Fibroblast of the aortic adventitia (primary cell): Measurements from ENCODE around the gene TIMM50. TPM values are rescaled to one million over a fixed set of nuclear protein-coding genes. Genes with fewer than 3 reads are reported as not detected.

Experiments
- DNase-seq: peaks from one replicate; pipeline ENCODE4 v3.0.0-alpha.2; 2010; ENCODE audit warnings: low read depth
- H3K4me3 ChIP-seq: 2 replicates; pipeline ENCODE4 v1.5.1; 2011; ENCODE audit warnings: low read depth, mild to moderate bottlenecking, control low read depth, low read length, moderate library complexity
- CTCF ChIP-seq: IDR thresholded peaks from 2 replicates; pipeline ENCODE4 v1.5.1; 2011; ENCODE audit warnings: mild to moderate bottlenecking, low read length, control low read depth, inconsistent platforms; ENCODE audit not compliant: insufficient read depth
- total RNA-seq: library from RNA; depleted of rRNA; stranded (reverse); fragments of >200 nt; gene quantifications from 2 replicates; pipeline ENCODE4 v1.2.3, GENCODE V29; 2012; ENCODE audit warnings: low replicate concordance

TIMM50 gene
- total RNA-seq, 1 donor: 49.5 TPM

- no peak for DNase-seq
- no peak overlapping the region for H3K4me3 ChIP-seq
- no peak for TF ChIP-seq CTCF
These were observed 44.6 kb downstream of the TIMM50 start for GRCh38 chr19:39525205-39525604.

GRCh38 chr19:39531834-39532232 is 51.2 kb downstream of the TIMM50 start:
- no peak for TF ChIP-seq CTCF
- peak; percentile 10 for DNase-seq
- H3K4me3 ChIP-seq: peak overlapping the region; percentile 92

- TF ChIP-seq CTCF: peak; percentile 98
- H3K4me3 ChIP-seq: peak within 1 kb of the TSS; percentile 92
- peak; percentile 97 for DNase-seq
These were observed 51.8 kb downstream of the TIMM50 start, which contains the start of gene EID2B for GRCh38 chr19:39532233-39533002. EID2B (minus strand) TSS chr19:39532852; CDS start chr19:39532802, 50 bp downstream.

- no peak overlapping the region for H3K4me3 ChIP-seq
- TF ChIP-seq CTCF: no peak
- no peak for DNase-seq
These were observed 52.4 kb downstream of the TIMM50 start for GRCh38 chr19:39533003-39533512.

- no peak for TF ChIP-seq CTCF
- DNase-seq: no peak
- no peak overlapping the region for H3K4me3 ChIP-seq
These were observed 53.2 kb downstream of the TIMM50 start for GRCh38 chr19:39533791-39534190.

GRCh38 chr19:39539165-39539517 is 58.5 kb downstream of the TIMM50 start:
- TF ChIP-seq CTCF: no peak
- H3K4me3 ChIP-seq: peak overlapping the region; percentile 94
- DNase-seq: peak; percentile 53
